ENCODE data around the gene GSX1. TPM values are rescaled to one million over a fixed set of nuclear protein-coding genes. Genes with fewer than 3 reads are reported as not detected.

Gene GSX1
- total RNA-seq, 1 donor from 2014 or later = not detected

DNA sequence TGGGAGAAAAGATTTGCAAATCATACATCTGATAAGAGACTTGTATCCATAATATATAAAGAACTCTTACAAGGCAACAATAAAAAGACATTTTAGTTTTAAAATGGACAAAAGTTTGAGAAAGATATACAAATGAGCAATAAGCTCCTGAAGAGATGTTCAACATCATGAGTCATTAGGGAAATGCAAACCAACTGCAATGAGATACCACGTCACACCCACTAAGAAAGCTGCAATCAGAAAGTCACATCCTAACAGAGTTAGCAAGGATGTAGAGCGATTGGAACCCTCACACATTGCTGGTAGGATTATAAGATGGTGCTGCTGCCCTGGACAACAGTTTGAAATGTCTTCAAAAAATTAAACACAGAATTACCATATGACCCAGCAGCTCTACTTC lies 50.3 kb downstream of the GSX1 start:
- TF ChIP-seq, protein P1, sequence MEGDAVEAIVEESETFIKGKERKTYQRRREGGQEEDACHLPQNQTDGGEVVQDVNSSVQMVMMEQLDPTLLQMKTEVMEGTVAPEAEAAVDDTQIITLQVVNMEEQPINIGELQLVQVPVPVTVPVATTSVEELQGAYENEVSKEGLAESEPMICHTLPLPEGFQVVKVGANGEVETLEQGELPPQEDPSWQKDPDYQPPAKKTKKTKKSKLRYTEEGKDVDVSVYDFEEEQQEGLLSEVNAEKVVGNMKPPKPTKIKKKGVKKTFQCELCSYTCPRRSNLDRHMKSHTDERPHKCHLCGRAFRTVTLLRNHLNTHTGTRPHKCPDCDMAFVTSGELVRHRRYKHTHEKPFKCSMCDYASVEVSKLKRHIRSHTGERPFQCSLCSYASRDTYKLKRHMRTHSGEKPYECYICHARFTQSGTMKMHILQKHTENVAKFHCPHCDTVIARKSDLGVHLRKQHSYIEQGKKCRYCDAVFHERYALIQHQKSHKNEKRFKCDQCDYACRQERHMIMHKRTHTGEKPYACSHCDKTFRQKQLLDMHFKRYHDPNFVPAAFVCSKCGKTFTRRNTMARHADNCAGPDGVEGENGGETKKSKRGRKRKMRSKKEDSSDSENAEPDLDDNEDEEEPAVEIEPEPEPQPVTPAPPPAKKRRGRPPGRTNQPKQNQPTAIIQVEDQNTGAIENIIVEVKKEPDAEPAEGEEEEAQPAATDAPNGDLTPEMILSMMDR (IDR thresholded peaks at IDR 0.05) = no peak
- no peak overlapping the region for H3K27ac ChIP-seq
- DNase-seq (no peak), ATAC-seq (no peak)
- peaks cover 19% of the 10 kb centered on the region for H3K27me3 ChIP-seq
- intact Hi-C loops (cut with DNase I) = no loop called here
- H3K4me1 ChIP-seq = no peaks in the 10 kb centered on the region
- no peaks in the 10 kb centered on the region for H3K9me3 ChIP-seq
- H3K4me3 ChIP-seq = no peak overlapping the region
- H3K36me3 ChIP-seq = no peaks in the 10 kb centered on the region

Other genes with a start within 250 kb of the GSX1 start
- 35.3 TPM for gene LNX2, start 172.0 kb upstream of the GSX1 start, total RNA-seq
- gene POLR1D, start 170.6 kb upstream of the GSX1 start, total RNA-seq = 114 TPM
- gene PDX1, start 127.5 kb downstream of the GSX1 start, total RNA-seq = not detected
- not detected for gene CDX2, start 176.8 kb downstream of the GSX1 start, total RNA-seq
- not detected for gene URAD, start 196.2 kb downstream of the GSX1 start, total RNA-seq